ENCODE results near the gene RAB44. TPM values are rescaled to one million over a fixed set of nuclear protein-coding genes. Genes with fewer than 3 reads are reported as not detected.

RAB44 gene
- total and polyA plus RNA-seq, 2 donors (not counting 1 experiment from before 2014, with no cell fraction given): 0.15 to 0.16 TPM

DNA sequence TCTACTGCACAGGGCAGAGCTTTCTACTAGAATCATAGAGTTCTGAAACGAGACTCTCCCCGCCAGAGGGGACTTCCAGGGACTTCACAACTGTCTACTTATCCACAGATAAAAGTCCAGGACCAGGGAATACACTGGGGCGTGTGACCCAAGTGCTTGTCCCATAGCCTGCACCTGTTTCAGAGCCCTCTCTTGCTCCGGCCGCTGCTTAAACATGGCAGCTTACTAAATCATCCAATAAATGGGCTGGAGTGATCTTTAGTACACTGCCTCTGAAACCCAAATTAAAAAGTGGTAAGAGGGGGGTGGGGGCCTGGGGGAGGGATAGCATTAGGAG is 8.9 kb upstream of the RAB44 start:
- H3K9me3 ChIP-seq (ENCODE audit: control extremely low read depth in 1 of 3, control insufficient read depth in 2 of 3, insufficient read depth in 1 of 3, low read length in 2 of 3): no peaks in the 10 kb centered on the region
- peaks cover 89 to 95% of the 10 kb centered on the region in 2 donors for H3K4me1 ChIP-seq (ENCODE audit: control insufficient read depth in 2 of 2, insufficient read depth in 2 of 2, low read length in 2 of 2)
- 70% methylated on average over 3 of the region's 5 CpGs for WGBS (ENCODE audit: insufficient coverage)
- TF ChIP-seq, protein P1, sequence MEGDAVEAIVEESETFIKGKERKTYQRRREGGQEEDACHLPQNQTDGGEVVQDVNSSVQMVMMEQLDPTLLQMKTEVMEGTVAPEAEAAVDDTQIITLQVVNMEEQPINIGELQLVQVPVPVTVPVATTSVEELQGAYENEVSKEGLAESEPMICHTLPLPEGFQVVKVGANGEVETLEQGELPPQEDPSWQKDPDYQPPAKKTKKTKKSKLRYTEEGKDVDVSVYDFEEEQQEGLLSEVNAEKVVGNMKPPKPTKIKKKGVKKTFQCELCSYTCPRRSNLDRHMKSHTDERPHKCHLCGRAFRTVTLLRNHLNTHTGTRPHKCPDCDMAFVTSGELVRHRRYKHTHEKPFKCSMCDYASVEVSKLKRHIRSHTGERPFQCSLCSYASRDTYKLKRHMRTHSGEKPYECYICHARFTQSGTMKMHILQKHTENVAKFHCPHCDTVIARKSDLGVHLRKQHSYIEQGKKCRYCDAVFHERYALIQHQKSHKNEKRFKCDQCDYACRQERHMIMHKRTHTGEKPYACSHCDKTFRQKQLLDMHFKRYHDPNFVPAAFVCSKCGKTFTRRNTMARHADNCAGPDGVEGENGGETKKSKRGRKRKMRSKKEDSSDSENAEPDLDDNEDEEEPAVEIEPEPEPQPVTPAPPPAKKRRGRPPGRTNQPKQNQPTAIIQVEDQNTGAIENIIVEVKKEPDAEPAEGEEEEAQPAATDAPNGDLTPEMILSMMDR (IDR thresholded peaks at IDR 0.05): no peak
- no peak for TF ChIP-seq EZH2 (IDR thresholded peaks at IDR 0.05; ENCODE audit: borderline replicate concordance, insufficient read depth, low read depth, low read length, poor library complexity, severe bottlenecking)
- Mint-ChIP-seq H3K27ac (peak overlapping the region; percentile 33), H3K27me3 (no peaks in the 10 kb centered on the region), H3K4me1 (peaks cover 91% of the 10 kb centered on the region), H3K9me3 (ENCODE audit: insufficient read depth) (no peaks in the 10 kb centered on the region), H3K4me3 (peak overlapping the region; percentile 36)
- H3K4me3 ChIP-seq (ENCODE audit: control extremely low read depth in 1 of 5, extremely low read depth in 1 of 5, insufficient read depth in 1 of 5, low read depth in 2 of 5, low read length in 4 of 5): no peak overlapping the region
- H3K4me2 ChIP-seq (replicated peaks; ENCODE audit: low read depth, low read length, poor library complexity, severe bottlenecking): peak overlapping the region; percentile 15
- ATAC-seq (ENCODE audit: low read depth): no peak
- H3K9ac ChIP-seq (ENCODE audit: low read length): no peak overlapping the region
- ChIA-PET CTCF (interaction anchor here (1.1 to 1.8 kb wide), 3 partner anchors 46 to 67 kb away, joined by 3 to 6 read pairs (median 5); no protein-coding TSS in a partner anchor), POLR2A (interaction anchor here (0.7 kb wide), 2 partner anchors 70 to 93 kb away, joined by 4 read pairs; no protein-coding TSS in a partner anchor)
- no peak overlapping the region for H3K27ac ChIP-seq (ENCODE audit: low read length in 2 of 2)
- no peak for DNase-seq
- peaks cover under 1% of the 10 kb centered on the region for H4K20me1 ChIP-seq (ENCODE audit: control insufficient read depth, insufficient read depth, low read length, poor library complexity, severe bottlenecking)
- H3K79me2 ChIP-seq (ENCODE audit: control insufficient read depth, insufficient read depth, low read length): peaks cover 34% of the 10 kb centered on the region
- no peaks in the 10 kb centered on the region for H3K27me3 ChIP-seq (replicated peaks in 1 of 4; ENCODE audit: control extremely low read depth in 1 of 4, control insufficient read depth in 3 of 4, insufficient read depth in 4 of 4, low read length in 3 of 4)
- intact Hi-C loops (cut with micrococcal nuclease): loop anchor here (10.0 kb wide), 1 partner anchor 486 kb away; the partner anchor contains the start of gene PIM1
- H3K36me3 ChIP-seq (replicated peaks in 1 of 2; ENCODE audit: control extremely low read depth in 1 of 2, control insufficient read depth in 1 of 2, extremely low read depth in 1 of 2, insufficient read depth in 2 of 2, low read length in 1 of 2): peaks cover 2 to 39% of the 10 kb centered on the region in 2 experiments
- H2AFZ ChIP-seq (ENCODE audit: insufficient read depth, low read depth, low read length, poor library complexity, severe bottlenecking): no peak overlapping the region

GRCh38 chr6:36691011-36691410 is 6.6 kb upstream of the RAB44 start:
- peaks cover 0 to 16% of the 10 kb centered on the region in 2 experiments for H3K36me3 ChIP-seq (replicated peaks in 1 of 2; ENCODE audit: control extremely low read depth in 1 of 2, control insufficient read depth in 1 of 2, extremely low read depth in 1 of 2, insufficient read depth in 2 of 2, low read length in 1 of 2)
- intact Hi-C loops (cut with micrococcal nuclease): loop anchor here (5.0 kb wide), 1 partner anchor 389 kb away; no protein-coding TSS in a partner anchor
- Mint-ChIP-seq H3K4me1 (peaks cover 81% of the 10 kb centered on the region), H3K27me3 (no peaks in the 10 kb centered on the region), H3K4me3 (peak overlapping the region; percentile 40), H3K27ac (peak overlapping the region; percentile 97), H3K9me3 (ENCODE audit: insufficient read depth) (no peaks in the 10 kb centered on the region)
- ChIA-PET POLR2A (interaction anchor here (0.9 to 1.5 kb wide), 3 partner anchors 9 to 12 kb away, joined by 3 to 12 read pairs (median 4); partner anchors contain the start of gene CDKN1A), CTCF (interaction anchor here (0.8 to 4.9 kb wide), 4 partner anchors 9 to 76 kb away, joined by 4 to 37 read pairs (median 8); no protein-coding TSS in a partner anchor)
- no peaks in the 10 kb centered on the region for H3K27me3 ChIP-seq (replicated peaks in 1 of 4; ENCODE audit: control extremely low read depth in 1 of 4, control insufficient read depth in 3 of 4, insufficient read depth in 4 of 4, low read length in 3 of 4)
- H3K4me1 ChIP-seq (ENCODE audit: control insufficient read depth in 2 of 2, insufficient read depth in 2 of 2, low read length in 2 of 2): peaks cover 81 to 87% of the 10 kb centered on the region in 2 donors
- peak overlapping the region; percentile 90 to 96 for H3K27ac ChIP-seq (ENCODE audit: low read length in 2 of 2)
- WGBS (ENCODE audit: insufficient coverage): 100% methylated on average over 1 of the region's 4 CpGs
- peak overlapping the region; percentile 66 for H3K4me2 ChIP-seq (replicated peaks; ENCODE audit: low read depth, low read length, poor library complexity, severe bottlenecking)
- no peak overlapping the region for H3K9ac ChIP-seq (ENCODE audit: low read length)
- H3K79me2 ChIP-seq (ENCODE audit: control insufficient read depth, insufficient read depth, low read length): peaks cover 11% of the 10 kb centered on the region
- no peaks in the 10 kb centered on the region for H4K20me1 ChIP-seq (ENCODE audit: control insufficient read depth, insufficient read depth, low read length, poor library complexity, severe bottlenecking)
- H2AFZ ChIP-seq (ENCODE audit: insufficient read depth, low read depth, low read length, poor library complexity, severe bottlenecking): no peak overlapping the region
- H3K4me3 ChIP-seq (ENCODE audit: control extremely low read depth in 1 of 5, extremely low read depth in 1 of 5, insufficient read depth in 1 of 5, low read depth in 2 of 5, low read length in 4 of 5): no peak overlapping the region
- H3K9me3 ChIP-seq (ENCODE audit: control extremely low read depth in 1 of 3, control insufficient read depth in 2 of 3, insufficient read depth in 1 of 3, low read length in 2 of 3): no peaks in the 10 kb centered on the region
- ATAC-seq (ENCODE audit: low read depth) (no peak), DNase-seq (no peak)
- TF ChIP-seq, protein P1 (IDR thresholded peaks at IDR 0.05): no peak
- no peak for TF ChIP-seq EZH2 (IDR thresholded peaks at IDR 0.05; ENCODE audit: borderline replicate concordance, insufficient read depth, low read depth, low read length, poor library complexity, severe bottlenecking)
